Activated CD4-positive, CD25-positive, alpha-beta regulatory T cell treated with anti-CD3 and anti-CD28 coated beads, Interleukin-2, amount 50 U/mL, for 24 hours (primary cell): Measurements from ENCODE around the gene RFC4.

ENCODE experiments used
- ATAC-seq, 2 donors: fragments of 150-1000 bp; cut with Tn5 transposase; one replicate each; pipeline ENCODE4 v1.10.0; 2021; ENCODE audit warnings: mild to moderate bottlenecking in 1 of 2, moderate library complexity in 1 of 2

Gene RFC4

DNA sequence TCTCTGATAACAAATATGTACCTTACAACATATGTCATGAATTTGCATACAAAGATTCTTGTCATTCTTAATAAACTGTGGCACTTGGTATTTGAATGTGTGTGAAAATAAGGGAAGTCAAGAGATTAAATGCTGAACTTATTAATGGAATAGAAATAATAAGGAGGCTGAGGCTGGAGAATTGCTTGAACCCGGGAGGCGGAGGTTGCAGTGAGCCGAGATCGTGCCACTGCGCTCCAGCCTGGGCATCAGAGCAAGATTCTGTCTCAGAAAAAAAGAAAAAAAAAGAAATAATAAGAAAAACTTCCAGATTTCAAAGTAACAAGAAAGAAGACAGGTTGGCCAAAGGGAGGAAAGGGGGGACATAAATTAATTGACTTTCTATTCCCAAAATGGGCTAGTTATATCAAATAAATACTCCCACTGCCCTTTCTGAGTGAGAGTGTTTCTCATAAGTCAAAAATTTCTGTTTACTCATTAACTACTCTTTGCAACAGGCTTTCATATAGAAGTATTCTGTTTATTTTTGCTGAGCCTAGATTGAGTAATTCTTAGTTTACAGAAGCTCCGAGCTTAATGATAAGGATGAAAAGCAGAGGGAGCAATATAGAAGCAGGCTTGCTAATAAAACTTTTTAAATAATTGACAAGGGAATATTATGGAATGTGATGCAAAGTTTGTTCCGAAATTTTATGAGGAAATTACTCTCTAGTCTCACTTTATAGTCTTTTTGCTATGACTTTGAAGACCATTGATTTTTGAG, 63.5 kb downstream of the RFC4 start:
- ATAC-seq, result no peak
